PC-3 (cell line): ENCODE data around the gene PPP6R1. TPM values are rescaled to one million over a fixed set of nuclear protein-coding genes. Genes with fewer than 3 reads are reported as not detected.
A peak's percentile ranks its signal among the peaks of the same experiment; 100 is the strongest.

Experiments
- ATAC-seq: fragments of 200-7000 bp; cut with Tn5 transposase; 2 replicates; pipeline ENCODE4 v1.9.1; 2020; ENCODE audit warnings: mild to moderate bottlenecking, moderate library complexity
- Bru-seq: library from RNA; stranded (reverse); fragments of 400-500 nt; gene quantifications from one replicate; lab custom pipeline; 2021; lab: Mats Ljungman, UMichigan
- BruChase-seq, 2 experiments: library from RNA; stranded (reverse); fragments of 400-500 nt; gene quantifications; one replicate each; lab custom pipeline; 2021; lab: Mats Ljungman, UMichigan
- BruUV-seq: library from RNA; stranded (reverse); fragments of 400-500 nt; replicated peaks from 2 replicates; lab custom pipeline; 2021; lab: Mats Ljungman, UMichigan
- CTCF ChIA-PET: fragments of 300-600 bp; sonication (Branson Sonifier 250); formaldehyde crosslinking; loops from one replicate; lab custom pipeline; 2022; ENCODE audit warnings: antibody characterized with exemption; lab: Charles Lee
- POLR2A ChIA-PET: fragments of 300-600 bp; sonication (Branson Sonifier 250); formaldehyde crosslinking; loops from one replicate; lab custom pipeline; 2022; ENCODE audit warnings: antibody characterized with exemption; ENCODE audit not compliant: unreplicated experiment; lab: Charles Lee
- DNase-seq: peaks from one replicate; pipeline ENCODE4 v3.0.0-alpha.2; 2015
- H2AFZ ChIP-seq: fragments of 300-600 bp; sonication (generic); 2 replicates; pipeline ENCODE4 v1.6.0; 2016; ENCODE audit warnings: antibody characterized with exemption, low read length
- H3F3A ChIP-seq: fragments of 300-600 bp; sonication (generic); one replicate; pipeline ENCODE4 v1.6.0; 2017; ENCODE audit warnings: antibody characterized with exemption, low read length, control low read depth, mild to moderate bottlenecking; ENCODE audit not compliant: unreplicated experiment
- H3K27ac ChIP-seq: fragments of 300-600 bp; sonication (generic); 2 replicates; pipeline ENCODE4 v1.5.1; 2016; ENCODE audit warnings: mild to moderate bottlenecking, low read length
- H3K27me3 ChIP-seq: fragments of 300-600 bp; sonication (generic); 2 replicates; pipeline ENCODE4 v1.6.1; 2016; ENCODE audit warnings: low read length, mixed read lengths
- H3K36me3 ChIP-seq: fragments of 300-600 bp; sonication (generic); 2 replicates; pipeline ENCODE4 v1.6.1; 2016; ENCODE audit warnings: low read depth, mixed run types, low read length, mixed read lengths
- H3K4me1 ChIP-seq: fragments of 300-600 bp; sonication (generic); 2 replicates; pipeline ENCODE4 v1.5.1; 2016; ENCODE audit warnings: low read length; ENCODE audit not compliant: insufficient read depth
- H3K4me2 ChIP-seq: fragments of 300-600 bp; sonication (generic); 2 replicates; pipeline ENCODE4 v1.6.0; 2016; ENCODE audit warnings: low read length
- H3K4me3 ChIP-seq: fragments of 300-600 bp; sonication (generic); 2 replicates; pipeline ENCODE4 v1.5.1; 2016; ENCODE audit warnings: mild to moderate bottlenecking, low read length, mixed read lengths
- H3K79me2 ChIP-seq: fragments of 300-600 bp; sonication (generic); 2 replicates; pipeline ENCODE4 v1.6.1; 2017; ENCODE audit warnings: low read length, mixed read lengths
- H3K9ac ChIP-seq: fragments of 300-600 bp; sonication (generic); 2 replicates; pipeline ENCODE4 v1.6.0; 2016; ENCODE audit warnings: mild to moderate bottlenecking, low read length
- H3K9me2 ChIP-seq: fragments of 300-600 bp; sonication (generic); replicated peaks from 2 replicates; pipeline ENCODE4 v1.6.1; 2016; ENCODE audit warnings: mixed run types, low read length, mixed read lengths
- H3K9me3 ChIP-seq: fragments of 300-600 bp; sonication (generic); 2 replicates; pipeline ENCODE4 v1.6.1; 2016; ENCODE audit warnings: low read length, mixed read lengths
- H4K20me1 ChIP-seq: fragments of 300-600 bp; sonication (generic); 2 replicates; pipeline ENCODE4 v1.6.1; 2016; ENCODE audit warnings: low read length, mixed read lengths
- CTCF ChIP-seq: fragments of 300-600 bp; sonication (generic); conservative IDR thresholded peaks from 2 replicates; pipeline ENCODE4 v1.5.1; 2017; ENCODE audit warnings: antibody characterized with exemption, low read depth, mild to moderate bottlenecking, low read length
- EZH2 ChIP-seq: fragments of 300-600 bp; sonication (generic); IDR thresholded peaks from one replicate; pipeline ENCODE4 v1.6.1; 2017; ENCODE audit warnings: antibody characterized with exemption, mild to moderate bottlenecking, low read length; ENCODE audit not compliant: unreplicated experiment
- EZH2phosphoT487 ChIP-seq: fragments of 300-600 bp; sonication (generic); IDR thresholded peaks from 2 replicates; pipeline ENCODE4 v1.6.1; 2018; ENCODE audit warnings: mild to moderate bottlenecking, antibody characterized with exemption, low read length, borderline replicate concordance
- intact Hi-C: fragments of 100-400 bp; cut with micrococcal nuclease; formaldehyde crosslinking; loops from 2 replicates; pipeline ENCODE4 v1.9.0; 2023
- long read RNA-seq: library from polyadenylated mRNA; unstranded; transcript quantifications from one replicate; pipeline ENCODE4 v2.0.0, GENCODE V29; 2021; ENCODE audit not compliant: unreplicated experiment
- total RNA-seq: library from RNA; depleted of rRNA; stranded (reverse); fragments of >200 nt; gene quantifications from 2 replicates; pipeline ENCODE4 v1.2.3, GENCODE V29; 2014; rRNA removed

Gene PPP6R1, protein sequence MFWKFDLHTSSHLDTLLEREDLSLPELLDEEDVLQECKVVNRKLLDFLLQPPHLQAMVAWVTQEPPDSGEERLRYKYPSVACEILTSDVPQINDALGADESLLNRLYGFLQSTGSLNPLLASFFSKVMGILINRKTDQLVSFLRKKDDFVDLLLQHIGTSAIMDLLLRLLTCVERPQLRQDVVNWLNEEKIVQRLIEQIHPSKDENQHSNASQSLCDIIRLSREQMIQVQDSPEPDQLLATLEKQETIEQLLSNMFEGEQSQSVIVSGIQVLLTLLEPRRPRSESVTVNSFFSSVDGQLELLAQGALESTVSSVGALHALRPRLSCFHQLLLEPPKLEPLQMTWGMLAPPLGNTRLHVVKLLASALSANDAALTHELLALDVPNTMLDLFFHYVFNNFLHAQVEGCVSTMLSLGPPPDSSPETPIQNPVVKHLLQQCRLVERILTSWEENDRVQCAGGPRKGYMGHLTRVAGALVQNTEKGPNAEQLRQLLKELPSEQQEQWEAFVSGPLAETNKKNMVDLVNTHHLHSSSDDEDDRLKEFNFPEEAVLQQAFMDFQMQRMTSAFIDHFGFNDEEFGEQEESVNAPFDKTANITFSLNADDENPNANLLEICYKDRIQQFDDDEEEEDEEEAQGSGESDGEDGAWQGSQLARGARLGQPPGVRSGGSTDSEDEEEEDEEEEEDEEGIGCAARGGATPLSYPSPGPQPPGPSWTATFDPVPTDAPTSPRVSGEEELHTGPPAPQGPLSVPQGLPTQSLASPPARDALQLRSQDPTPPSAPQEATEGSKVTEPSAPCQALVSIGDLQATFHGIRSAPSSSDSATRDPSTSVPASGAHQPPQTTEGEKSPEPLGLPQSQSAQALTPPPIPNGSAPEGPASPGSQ
- total RNA-seq (159 and 221 TPM in 2 replicates), Bru-seq, nascent RNA (percentile 88 among the genes with signal in this experiment), BruChase-seq, experiment 1, labeled RNA remaining after a 6-hour chase (percentile 95 among the genes with signal in this experiment), BruChase-seq, experiment 2, labeled RNA remaining after a 2-hour chase (percentile 90 among the genes with signal in this experiment)
- long read RNA-seq, transcript PPP6R1-204 (7 exons, 2,389 nt) = minor isoform, 26 of 519 reads
- long read RNA-seq, transcript PPP6R1-201 (24 exons, 3,961 nt) = major isoform, 286 of 519 reads
- long read RNA-seq, transcript PPP6R1-203 (23 exons, 2,953 nt) = minor isoform, 13 of 519 reads
- long read RNA-seq, partial matches to known transcripts = 104 of 519 reads
- long read RNA-seq, other reads (novel, unspliced or antisense) = 90 of 519 reads

GRCh38 chr19:55258828-55259539 lies at the start of gene PPP6R1:
Gene PPP6R1 (minus strand): TSS chr19:55259017. CDS start chr19:55247103, 11,914 bp downstream.
- intact Hi-C loops = loop anchor here (1.0 to 5.0 kb wide), 4 partner anchors 21 to 92 kb away; partner anchors contain the start of genes DNAAF3 and HSPBP1
- peak within 1 kb of the TSS; percentile 95 for H3K4me3 ChIP-seq
- H3K9me3 ChIP-seq = no peaks in the 10 kb centered on the region
- ChIA-PET POLR2A (interaction anchor here (0.6 to 1.3 kb wide), 6 partner anchors 21 to 224 kb away, joined by 3 to 10 read pairs (median 6); partner anchors contain the start of genes HSPBP1 and KMT5C), CTCF (interaction anchor here (0.6 kb wide), 2 partner anchors 19 to 118 kb away, joined by 3 to 9 read pairs; no protein-coding TSS in a partner anchor)
- H3K9ac ChIP-seq = peak within 1 kb of the TSS; percentile 97
- peak within 1 kb of the TSS; percentile 92 for H3K4me2 ChIP-seq
- no peaks in the 10 kb centered on the region for H3K36me3 ChIP-seq
- H4K20me1 ChIP-seq = peaks cover 30% of the 10 kb centered on the region
- no TSS peak for BruUV-seq
- H3K79me2 ChIP-seq = peaks cover 50% of the 10 kb centered on the region
- DNase-seq = peak; percentile 100
- TF ChIP-seq CTCF = no peak
- peaks cover 8% of the 10 kb centered on the region for H3F3A ChIP-seq
- ATAC-seq = peak; percentile 78
- peak within 1 kb of the TSS; percentile 95 for H3K27ac ChIP-seq
- no peaks in the 10 kb centered on the region for H3K27me3 ChIP-seq
- H3K9me2 ChIP-seq = no peaks in the 10 kb centered on the region
- peak within 1 kb of the TSS; percentile 73 for H2AFZ ChIP-seq
- peaks cover 40% of the 10 kb centered on the region for H3K4me1 ChIP-seq

DNA sequence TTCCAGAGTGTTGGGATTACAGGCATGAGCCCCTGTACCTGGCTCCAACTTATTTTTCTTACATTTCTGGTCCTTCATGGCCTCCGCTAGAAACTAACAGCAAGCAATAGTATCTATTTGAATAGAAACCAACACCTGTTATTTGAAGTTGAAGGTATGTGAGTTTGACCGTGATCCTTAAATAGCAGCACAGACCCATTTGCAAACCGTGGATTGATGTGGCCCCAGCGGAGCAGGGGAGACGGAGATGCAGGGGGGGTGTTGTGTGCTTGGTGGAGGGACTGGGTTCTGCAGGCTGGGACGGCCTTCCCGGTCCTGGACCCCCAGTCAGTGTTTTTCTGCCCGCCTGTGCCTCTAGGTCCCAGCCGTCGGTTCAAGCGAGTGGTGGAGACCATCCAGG lies 49.5 kb upstream of the PPP6R1 start:
- H3K9ac ChIP-seq = no peak overlapping the region
- H3K79me2 ChIP-seq = no peaks in the 10 kb centered on the region
- no peaks in the 10 kb centered on the region for H4K20me1 ChIP-seq
- POLR2A ChIA-PET = no interaction called here
- H3K9me2 ChIP-seq = no peaks in the 10 kb centered on the region
- no peak for DNase-seq
- H3K27me3 ChIP-seq = no peaks in the 10 kb centered on the region
- no peaks in the 10 kb centered on the region for H3F3A ChIP-seq
- H3K4me2 ChIP-seq = no peak overlapping the region
- H3K36me3 ChIP-seq = no peaks in the 10 kb centered on the region
- no TSS peak for BruUV-seq
- no peaks in the 10 kb centered on the region for H3K9me3 ChIP-seq
- no peak for TF ChIP-seq EZH2phosphoT487
- no peak for TF ChIP-seq EZH2
- no peak for TF ChIP-seq CTCF
- H3K27ac ChIP-seq = no peak overlapping the region
- intact Hi-C loops = no loop called here
- CTCF ChIA-PET = no interaction called here
- ATAC-seq = no peak
- H3K4me1 ChIP-seq = no peaks in the 10 kb centered on the region
- no peak overlapping the region for H3K4me3 ChIP-seq
- H2AFZ ChIP-seq = no peak overlapping the region
